Naive B cell (primary cell): ENCODE results near the gene PYGO2. TPM values are rescaled to one million over a fixed set of nuclear protein-coding genes. Genes with fewer than 3 reads are reported as not detected.

Experiments used
- ATAC-seq, 2 donors: fragments of 150-1000 bp; cut with Tn5 transposase; 2 replicates each; pipeline ENCODE4 v1.10.0; 2021; ENCODE audit warnings: low read depth in 2 of 2, mild to moderate bottlenecking in 2 of 2, moderate library complexity in 2 of 2
- DNase-seq: peaks from one replicate; pipeline ENCODE4 v3.0.0; 2022
- H3K27ac Mint-ChIP-seq, 6 donors: one replicate each; pipeline ENCODE4 v1.8.0; 2020 to 2022; ENCODE audit warnings: mild to moderate bottlenecking in 6 of 6, mixed read lengths in 6 of 6, moderate library complexity in 5 of 6, inconsistent platforms in 2 of 6
- H3K27me3 Mint-ChIP-seq, 3 donors: one replicate each; pipeline ENCODE4 v1.8.0; 2021 to 2022; ENCODE audit warnings: mixed read lengths in 3 of 3, mild to moderate bottlenecking in 1 of 3
- H3K36me3 Mint-ChIP-seq, 2 donors: one replicate each; pipeline ENCODE4 v1.8.0; 2020 to 2022; ENCODE audit warnings: mixed read lengths in 2 of 2, inconsistent platforms in 1 of 2, mild to moderate bottlenecking in 1 of 2
- H3K4me1 Mint-ChIP-seq, 3 donors: one replicate each; pipeline ENCODE4 v1.8.0; 2020 to 2022; ENCODE audit warnings: mixed read lengths in 3 of 3, inconsistent platforms in 1 of 3, mild to moderate bottlenecking in 1 of 3, moderate library complexity in 1 of 3
- H3K4me3 Mint-ChIP-seq, 8 donors: one replicate each; pipeline ENCODE4 v1.8.0; 2020 to 2022; ENCODE audit warnings: mild to moderate bottlenecking in 8 of 8, mixed read lengths in 8 of 8, moderate library complexity in 8 of 8, inconsistent platforms in 2 of 8
- H3K9me3 Mint-ChIP-seq, 7 donors: one replicate each; pipeline ENCODE4 v1.8.0; 2020 to 2022; ENCODE audit warnings: mixed read lengths in 7 of 7, mild to moderate bottlenecking in 5 of 7, inconsistent platforms in 2 of 7, moderate library complexity in 1 of 7
- polyA plus RNA-seq, 6 donors: library from polyadenylated mRNA; unstranded; fragments of 300-500 nt; fragmentation: Illumina TruSeq; gene quantifications; one replicate each; pipeline ENCODE4 v1.2.3, GENCODE V29; 2021; ENCODE audit warnings: low read depth in 6 of 6

Gene PYGO2
- polyA plus RNA-seq, 6 donors from 2014 or later: 10.0 to 45.1 (median 29.4) TPM

DNA sequence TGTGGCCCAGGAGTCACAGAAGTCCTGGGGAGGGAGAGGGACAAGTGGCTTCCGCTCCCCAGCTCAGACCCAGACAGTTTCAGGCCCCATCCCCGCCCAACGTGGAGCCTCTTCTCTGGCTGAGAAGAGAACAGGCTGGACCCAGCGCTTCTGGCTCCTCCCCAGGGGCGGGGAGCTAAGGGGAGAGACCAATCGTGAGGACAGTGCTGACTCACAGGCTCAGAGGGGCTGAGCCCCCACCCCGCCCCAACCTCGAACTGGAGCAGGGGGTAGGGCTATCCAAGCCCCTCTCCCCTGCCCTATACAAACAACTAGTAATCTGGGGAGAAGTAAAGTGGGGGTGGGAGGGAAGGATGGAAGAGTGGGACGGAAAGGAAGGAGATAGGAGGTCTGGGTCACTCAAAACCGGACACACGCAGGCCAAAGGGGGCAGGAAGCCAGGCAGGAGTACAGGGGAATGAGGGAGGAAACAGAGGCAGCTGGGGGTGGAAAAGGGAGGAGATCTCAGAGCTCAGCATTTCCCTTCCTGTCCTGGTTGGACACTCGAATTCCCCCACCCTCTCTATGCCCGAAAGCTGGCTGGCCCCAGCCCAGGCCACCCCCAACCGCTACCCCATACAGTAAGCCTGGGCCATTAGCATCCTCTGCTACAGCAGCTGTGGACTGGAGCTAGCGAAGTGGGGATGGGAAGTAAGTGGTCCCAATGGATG lies 9.2 kb upstream of the PYGO2 start, which contains the start of gene SHC1:
SHC1 (minus strand) TSS at position 117 of the 710 bp plus-strand sequence. CDS start 221 bp downstream, outside the sequence.
- peak within 1 kb of the TSS in 3 of 6 donors; percentile 61 to 83 (median 79) for H3K27ac Mint-ChIP-seq
- peaks cover 7 to 34% (median 23%) of the 10 kb centered on the region in 3 donors for H3K4me1 Mint-ChIP-seq
- peak within 1 kb of the TSS in 1 of 8 donors; percentile 53 for H3K4me3 Mint-ChIP-seq
- DNase-seq: no peak
- H3K27me3 Mint-ChIP-seq: no peaks in the 10 kb centered on the region
- ATAC-seq: no peak
- no peaks in the 10 kb centered on the region for H3K9me3 Mint-ChIP-seq
- H3K36me3 Mint-ChIP-seq: no peaks in the 10 kb centered on the region

DNA sequence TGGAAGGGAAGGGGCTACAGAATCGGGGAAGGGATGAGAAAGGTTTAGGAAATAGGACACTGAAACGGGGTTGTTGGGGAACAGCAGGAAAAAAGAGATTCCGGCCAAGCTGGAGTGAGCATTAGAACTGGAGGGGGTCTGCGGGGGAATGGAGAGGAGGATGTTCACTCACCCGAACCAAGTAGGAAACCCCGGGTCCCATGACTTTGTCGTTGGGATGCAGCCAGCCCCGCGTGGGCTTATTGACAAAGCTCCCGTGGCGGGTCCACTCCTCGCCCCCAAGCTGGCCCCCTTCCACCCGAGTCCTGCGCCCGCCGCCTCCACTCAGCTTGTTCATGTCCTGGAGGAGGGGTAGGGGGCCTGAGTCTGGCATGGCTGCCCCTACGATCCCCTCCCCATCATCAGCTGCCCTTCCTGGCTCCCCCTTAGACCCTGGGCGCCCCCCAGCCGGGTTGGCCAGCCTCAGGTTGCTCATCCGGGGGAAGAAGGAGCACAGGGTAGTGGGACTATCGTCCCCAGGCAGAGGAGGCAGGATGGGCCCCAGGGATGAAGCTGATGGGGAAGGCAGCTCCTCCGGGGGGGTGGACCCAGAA lies 8.4 kb upstream of the PYGO2 start:
- Mint-ChIP-seq H3K4me1 (peaks cover 7 to 34% (median 28%) of the 10 kb centered on the region in 3 donors), H3K27ac (peak overlapping the region in 2 of 6 donors; percentile 61 to 79), H3K27me3 (no peaks in the 10 kb centered on the region), H3K36me3 (no peaks in the 10 kb centered on the region), H3K9me3 (no peaks in the 10 kb centered on the region), H3K4me3 (no peak overlapping the region)
- DNase-seq: no peak
- no peak for ATAC-seq

DNA sequence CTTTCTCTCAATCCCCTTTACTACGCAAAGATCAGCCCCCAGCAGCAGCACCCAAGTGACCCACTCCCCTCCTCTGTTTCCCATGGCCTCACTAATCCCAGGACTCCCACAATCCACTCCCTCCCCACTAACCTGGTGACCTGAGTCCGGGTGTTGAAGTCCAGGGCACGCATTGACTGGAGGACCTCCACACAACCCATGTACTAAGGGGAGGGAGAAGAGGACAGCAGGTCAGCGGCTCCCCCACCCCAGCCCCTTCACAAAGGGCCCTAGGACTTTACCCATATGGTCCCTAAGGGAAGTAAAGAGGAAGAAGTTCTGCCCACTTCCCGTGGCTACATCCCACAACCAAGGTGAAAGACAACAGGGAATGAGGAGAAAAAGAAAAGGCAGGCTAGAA lies 7.7 kb upstream of the PYGO2 start:
- no peaks in the 10 kb centered on the region for H3K27me3 Mint-ChIP-seq
- H3K9me3 Mint-ChIP-seq: no peaks in the 10 kb centered on the region
- DNase-seq (no peak), ATAC-seq (no peak)
- H3K36me3 Mint-ChIP-seq: no peaks in the 10 kb centered on the region
- no peak overlapping the region for H3K4me3 Mint-ChIP-seq
- H3K27ac Mint-ChIP-seq: peak overlapping the region in 3 of 6 donors; percentile 73 to 82 (median 79)
- H3K4me1 Mint-ChIP-seq: peaks cover 7 to 34% (median 28%) of the 10 kb centered on the region in 3 donors

DNA sequence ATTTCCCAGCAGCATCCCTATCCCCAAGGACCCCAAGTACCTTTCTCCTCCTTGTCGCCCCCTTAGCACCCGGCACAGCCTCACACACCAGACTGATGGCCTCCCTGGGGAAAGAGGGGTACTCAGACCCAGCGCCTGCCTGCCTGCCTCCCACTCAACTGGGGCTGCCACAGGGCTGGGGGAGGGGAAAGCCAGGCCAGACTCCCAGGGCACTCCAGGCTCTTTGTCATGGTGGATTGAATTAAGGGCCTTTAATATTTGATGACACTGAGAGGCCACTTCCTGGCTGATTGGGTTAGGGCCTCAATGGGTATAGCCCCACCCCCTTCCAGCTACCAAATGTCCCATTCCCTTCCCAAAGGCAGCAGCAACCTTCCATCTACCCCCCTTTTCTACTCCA lies 7.1 kb upstream of the PYGO2 start:
- Mint-ChIP-seq H3K36me3 (peaks cover 0 to 4% of the 10 kb centered on the region in 2 donors), H3K4me1 (peaks cover 11 to 37% (median 33%) of the 10 kb centered on the region in 3 donors), H3K27me3 (no peaks in the 10 kb centered on the region), H3K4me3 (no peak overlapping the region), H3K27ac (peak overlapping the region in 4 of 6 donors; percentile 11 to 82 (median 76)), H3K9me3 (no peaks in the 10 kb centered on the region)
- ATAC-seq: no peak
- no peak for DNase-seq

DNA sequence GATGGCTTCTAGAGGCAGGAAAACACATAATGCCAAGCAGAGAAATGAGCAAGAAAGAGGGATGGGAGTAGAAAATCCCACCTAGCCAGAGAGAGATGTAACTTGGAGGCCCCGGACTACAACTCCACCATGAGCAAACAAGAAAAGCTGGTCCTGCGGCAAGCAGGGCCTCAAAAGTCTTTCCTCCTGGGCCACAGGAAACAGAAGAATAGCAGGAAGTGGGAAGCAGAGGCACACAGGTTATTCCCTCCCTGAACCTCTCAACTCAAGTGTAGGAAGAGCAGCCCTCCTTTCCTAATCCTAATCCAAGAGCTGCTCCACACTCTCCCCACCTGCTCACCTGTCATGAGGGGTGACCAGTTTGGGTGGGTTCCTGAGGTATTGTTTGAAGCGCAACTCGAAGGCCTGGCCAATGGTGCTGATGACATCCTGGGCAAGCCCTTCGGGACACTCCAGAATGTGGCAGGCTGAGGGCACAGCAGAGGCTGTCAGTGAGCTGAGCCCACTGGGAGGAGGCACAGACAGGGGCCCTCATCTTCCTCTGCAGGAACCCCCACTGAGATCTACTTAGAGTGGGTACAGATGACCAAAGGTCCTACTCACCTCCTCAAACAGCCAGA lies 5.9 kb upstream of the PYGO2 start:
- H3K36me3 Mint-ChIP-seq: peaks cover 0 to 8% of the 10 kb centered on the region in 2 donors
- no peaks in the 10 kb centered on the region for H3K9me3 Mint-ChIP-seq
- H3K27me3 Mint-ChIP-seq: no peaks in the 10 kb centered on the region
- H3K4me3 Mint-ChIP-seq: peak overlapping the region in 2 of 8 donors; percentile 3 to 7
- DNase-seq (no peak), ATAC-seq (no peak)
- H3K4me1 Mint-ChIP-seq: peaks cover 22 to 42% (median 35%) of the 10 kb centered on the region in 3 donors
- H3K27ac Mint-ChIP-seq: peak overlapping the region in 2 of 6 donors; percentile 78 to 79

DNA sequence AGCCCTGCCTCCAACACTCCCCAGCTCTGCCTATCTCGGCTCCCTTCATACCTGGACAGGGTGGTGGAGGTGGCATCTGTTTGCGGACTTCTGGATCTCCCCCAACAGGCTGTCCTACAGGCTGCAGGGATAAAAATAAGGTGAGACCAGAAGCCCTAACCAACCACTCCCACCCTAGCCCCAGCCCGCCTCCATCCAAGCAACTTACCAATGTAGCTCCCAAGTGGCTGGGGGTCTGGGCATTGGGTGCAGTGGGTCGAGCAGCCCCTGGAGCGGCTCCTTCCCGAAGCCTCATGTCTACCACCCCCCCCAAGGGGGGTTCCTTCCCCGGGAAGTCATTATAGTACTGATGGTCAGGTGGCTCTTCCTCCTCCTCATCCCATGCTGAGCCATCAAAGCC lies 4.5 kb upstream of the PYGO2 start:
- ATAC-seq (no peak), DNase-seq (no peak)
- peaks cover 27 to 43% (median 33%) of the 10 kb centered on the region in 3 donors for H3K4me1 Mint-ChIP-seq
- no peaks in the 10 kb centered on the region for H3K9me3 Mint-ChIP-seq
- peak overlapping the region in 1 of 8 donors; percentile 15 for H3K4me3 Mint-ChIP-seq
- H3K27me3 Mint-ChIP-seq: no peaks in the 10 kb centered on the region
- peaks cover 0 to 8% of the 10 kb centered on the region in 2 donors for H3K36me3 Mint-ChIP-seq
- peak overlapping the region in 1 of 6 donors; percentile 4 for H3K27ac Mint-ChIP-seq

DNA sequence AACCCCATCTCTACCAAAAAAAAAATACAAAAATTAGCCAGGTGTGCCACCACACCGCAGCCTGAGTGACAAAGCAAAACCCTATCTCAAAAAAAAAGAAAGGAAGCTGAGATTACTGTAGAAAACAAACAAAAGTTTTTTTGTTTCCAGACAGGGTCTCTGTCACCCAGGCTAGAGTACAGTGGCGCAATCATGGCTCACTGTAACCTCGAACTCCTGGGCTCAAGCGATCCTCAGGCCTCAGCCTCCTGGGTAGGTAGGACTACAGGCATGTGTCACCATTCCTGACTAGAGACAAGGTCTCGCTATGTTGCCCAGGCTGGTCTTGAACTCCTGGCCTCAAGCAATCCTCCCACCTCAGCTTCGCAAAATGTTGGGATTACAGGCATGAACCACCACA lies 2.8 kb upstream of the PYGO2 start:
- peak overlapping the region in 2 of 6 donors; percentile 5 to 20 for H3K27ac Mint-ChIP-seq
- H3K4me1 Mint-ChIP-seq: peaks cover 26 to 47% (median 34%) of the 10 kb centered on the region in 3 donors
- DNase-seq (no peak), ATAC-seq (no peak)
- peaks cover 0 to 8% of the 10 kb centered on the region in 2 donors for H3K36me3 Mint-ChIP-seq
- H3K9me3 Mint-ChIP-seq: no peaks in the 10 kb centered on the region
- peak overlapping the region in 1 of 8 donors; percentile 94 for H3K4me3 Mint-ChIP-seq
- H3K27me3 Mint-ChIP-seq: no peaks in the 10 kb centered on the region

DNA sequence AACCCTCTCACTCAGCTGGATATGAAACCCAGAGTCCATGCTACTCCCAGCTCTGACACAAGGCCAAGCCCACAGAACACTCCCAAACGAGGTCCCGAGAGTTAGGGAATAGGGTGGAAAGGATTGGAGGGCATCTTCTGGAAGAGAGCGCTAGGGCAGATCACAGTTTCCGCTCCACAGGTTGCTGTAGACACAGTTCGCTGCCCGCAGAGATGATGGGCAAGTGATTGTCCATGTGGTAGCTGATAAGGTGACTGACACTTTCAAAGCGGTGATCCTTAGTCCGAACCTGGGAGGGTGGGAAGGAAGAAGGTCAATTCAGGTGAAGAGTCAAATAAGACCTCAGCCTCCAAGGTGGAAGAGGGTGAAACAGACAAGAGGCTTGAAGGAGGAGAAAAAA lies 2.1 kb upstream of the PYGO2 start:
- Mint-ChIP-seq H3K4me3 (peak overlapping the region in 4 of 8 donors; percentile 5 to 94 (median 30)), H3K27ac (peak overlapping the region in 5 of 6 donors; percentile 5 to 92 (median 34)), H3K4me1 (peaks cover 20 to 46% (median 30%) of the 10 kb centered on the region in 3 donors), H3K36me3 (peaks cover 0 to 8% of the 10 kb centered on the region in 2 donors), H3K9me3 (no peaks in the 10 kb centered on the region), H3K27me3 (no peaks in the 10 kb centered on the region)
- no peak for DNase-seq
- no peak for ATAC-seq

DNA sequence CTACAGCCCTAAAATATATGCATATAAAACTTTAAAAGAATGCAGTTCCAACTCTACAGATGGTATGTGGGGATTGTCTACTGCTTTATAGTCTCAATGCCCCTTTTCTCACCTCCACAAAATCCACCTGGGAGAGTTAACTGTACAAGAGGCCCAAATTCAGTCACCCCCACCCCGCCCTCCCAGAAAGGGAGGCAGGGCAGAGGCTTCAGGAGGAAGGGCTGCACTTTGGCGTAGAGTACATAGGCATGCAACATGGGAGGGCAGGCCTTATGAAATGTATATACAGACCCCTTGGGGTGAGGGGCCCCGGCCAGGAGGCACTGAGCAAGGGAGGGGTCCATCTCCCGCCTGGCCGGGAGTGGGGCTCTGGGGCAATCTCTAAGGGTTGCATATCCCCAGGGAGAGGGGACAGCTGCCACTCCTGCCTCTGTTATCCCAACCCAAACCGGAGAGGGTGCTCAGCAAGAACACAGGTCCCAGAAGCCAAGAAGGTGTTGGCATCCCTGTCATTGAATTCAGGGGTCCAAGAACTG lies 1.3 kb upstream of the PYGO2 start:
- H3K27me3 Mint-ChIP-seq: no peaks in the 10 kb centered on the region
- H3K36me3 Mint-ChIP-seq: peaks cover 0 to 8% of the 10 kb centered on the region in 2 donors
- DNase-seq (no peak), ATAC-seq (no peak)
- H3K4me3 Mint-ChIP-seq: peak overlapping the region in 7 of 8 donors; percentile 82 to 94 (median 90)
- H3K4me1 Mint-ChIP-seq: peaks cover 15 to 51% (median 30%) of the 10 kb centered on the region in 3 donors
- peak overlapping the region in 5 of 6 donors; percentile 32 to 96 (median 90) for H3K27ac Mint-ChIP-seq
- no peaks in the 10 kb centered on the region for H3K9me3 Mint-ChIP-seq

DNA sequence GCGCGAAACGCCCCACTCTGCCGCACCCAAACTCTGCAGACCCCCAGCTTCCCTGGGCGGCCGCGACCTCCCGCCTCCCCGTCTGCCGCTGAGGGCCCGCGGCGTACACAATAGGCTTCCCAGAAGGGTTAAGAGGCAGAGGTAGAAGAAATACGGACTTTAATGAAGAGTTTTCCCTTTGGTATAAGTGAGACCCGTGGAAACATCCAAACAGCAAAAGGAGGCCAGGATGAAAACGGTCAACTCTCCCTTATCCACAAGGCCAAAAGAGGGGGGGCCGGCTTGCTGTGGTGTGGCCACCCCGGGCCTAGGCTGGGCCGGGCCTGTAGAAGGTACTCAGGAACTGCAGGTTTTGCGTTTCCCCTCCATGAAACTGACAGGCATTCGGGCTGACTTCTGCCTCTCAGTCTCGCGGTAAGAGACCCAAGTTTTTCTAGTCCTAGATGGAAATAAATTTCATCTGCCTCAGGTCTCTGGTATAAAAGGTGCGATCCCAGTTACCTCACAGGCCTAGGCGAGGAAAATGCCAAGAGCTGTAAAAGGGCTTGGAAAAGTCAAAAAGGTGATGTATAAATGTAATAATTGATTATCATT lies 671 bp upstream of the PYGO2 start:
- Mint-ChIP-seq H3K27ac (peak overlapping the region; percentile 45 to 96 (median 90)), H3K36me3 (peaks cover 0 to 8% of the 10 kb centered on the region in 2 donors), H3K27me3 (no peaks in the 10 kb centered on the region), H3K9me3 (no peaks in the 10 kb centered on the region), H3K4me1 (peaks cover 15 to 51% (median 33%) of the 10 kb centered on the region in 3 donors), H3K4me3 (peak overlapping the region; percentile 82 to 94 (median 90))
- DNase-seq: no peak
- ATAC-seq: peak; percentile 16 to 20

DNA sequence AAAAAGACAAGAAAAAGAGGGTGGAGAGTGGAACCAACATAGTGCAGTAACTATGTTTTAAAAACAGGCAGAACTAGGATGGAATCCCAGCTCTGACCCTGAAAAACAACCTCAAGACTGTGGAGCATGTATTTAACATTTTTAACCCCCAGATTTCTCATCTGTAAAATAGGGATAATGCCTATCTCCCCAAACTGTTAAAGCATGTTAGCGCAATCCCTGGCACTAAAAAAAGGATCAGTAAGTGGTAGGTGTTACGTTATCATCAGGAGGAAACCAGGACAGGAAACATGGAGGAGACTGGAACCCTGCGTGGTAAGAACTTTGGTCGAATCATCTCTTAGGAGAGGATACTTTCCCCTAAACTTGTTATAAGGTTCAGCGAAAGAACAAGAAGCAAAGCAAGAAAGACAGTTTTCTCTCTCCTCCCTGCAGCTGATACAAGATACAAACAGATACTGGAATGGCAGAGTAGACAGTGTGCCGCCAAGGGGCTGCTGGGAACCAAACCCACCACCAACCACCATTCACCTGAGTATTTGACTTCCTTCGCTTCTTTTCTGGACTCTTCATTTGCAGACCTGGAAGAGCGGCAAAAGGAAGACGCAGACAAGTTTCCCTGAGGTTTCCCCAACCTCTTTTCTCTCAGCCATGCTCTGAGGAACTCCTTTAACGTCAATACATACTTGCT lies 991 bp downstream of the PYGO2 start:
- DNase-seq: no peak
- peak overlapping the region; percentile 82 to 95 (median 94) for H3K4me3 Mint-ChIP-seq
- peaks cover 0 to 8% of the 10 kb centered on the region in 2 donors for H3K36me3 Mint-ChIP-seq
- H3K27me3 Mint-ChIP-seq: no peaks in the 10 kb centered on the region
- H3K27ac Mint-ChIP-seq: peak overlapping the region; percentile 47 to 94 (median 90)
- peaks cover 24 to 60% (median 45%) of the 10 kb centered on the region in 3 donors for H3K4me1 Mint-ChIP-seq
- ATAC-seq: no peak
- H3K9me3 Mint-ChIP-seq: no peaks in the 10 kb centered on the region

DNA sequence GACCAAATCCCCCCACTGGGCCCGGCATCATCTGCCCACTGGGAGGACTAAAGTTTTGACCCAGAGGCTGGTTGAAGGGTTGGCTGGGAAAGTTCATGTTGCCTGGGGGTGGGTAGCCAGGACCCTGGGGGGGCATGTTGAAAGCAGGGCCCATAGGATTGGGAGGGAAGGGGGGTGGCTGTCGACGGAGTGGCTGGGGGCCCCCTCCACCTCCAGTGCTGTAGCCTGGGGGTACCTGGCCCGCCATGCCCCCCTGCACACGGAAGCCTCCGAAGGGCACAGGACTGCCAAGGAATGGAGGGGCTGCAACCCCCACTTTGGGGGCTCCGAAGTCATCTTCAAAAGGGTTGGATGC lies 2.2 kb downstream of the PYGO2 start:
- Mint-ChIP-seq H3K36me3 (peaks cover 0 to 8% of the 10 kb centered on the region in 2 donors), H3K9me3 (no peaks in the 10 kb centered on the region), H3K27ac (peak overlapping the region in 1 of 6 donors; percentile 79), H3K4me3 (peak overlapping the region in 5 of 8 donors; percentile 52 to 94 (median 82)), H3K4me1 (peaks cover 34 to 67% (median 57%) of the 10 kb centered on the region in 3 donors), H3K27me3 (no peaks in the 10 kb centered on the region)
- ATAC-seq: no peak
- DNase-seq: no peak
